Hepatocyte (in vitro differentiated cells): ENCODE results near the gene EXOC2. TPM values are rescaled to one million over a fixed set of nuclear protein-coding genes. Genes with fewer than 3 reads are reported as not detected.
"Not testable (repeated sequence)": the region's sequence is repeated elsewhere in the genome, so short reads cannot be mapped to it uniquely, and the experiment has no call there.

ENCODE experiments used
- DNase-seq: peaks from one replicate; pipeline ENCODE4 v3.0.0-alpha.2; 2016; ENCODE audit warnings: low spot score
- H2AFZ ChIP-seq: fragments of 200-600 bp; sonication (generic); 2 replicates; pipeline ENCODE4 v1.6.0; 2016; ENCODE audit warnings: antibody characterized with exemption, mild to moderate bottlenecking
- H3K27ac ChIP-seq: fragments of 200-600 bp; sonication (generic); 2 replicates; pipeline ENCODE4 v1.5.1; 2016; ENCODE audit warnings: mild to moderate bottlenecking
- H3K27me3 ChIP-seq: fragments of 200-600 bp; sonication (generic); 2 replicates; pipeline ENCODE4 v1.6.1; 2016
- H3K36me3 ChIP-seq: fragments of 200-600 bp; sonication (generic); replicated peaks from 2 replicates; pipeline ENCODE4 v1.5.1; 2016; ENCODE audit warnings: low read depth; ENCODE audit not compliant: insufficient read depth
- H3K4me1 ChIP-seq: fragments of 200-600 bp; sonication (generic); 2 replicates; pipeline ENCODE4 v1.5.1; 2016; ENCODE audit warnings: mild to moderate bottlenecking, moderate library complexity; ENCODE audit not compliant: insufficient read depth
- H3K4me2 ChIP-seq: fragments of 200-600 bp; sonication (generic); 2 replicates; pipeline ENCODE4 v1.6.0; 2016
- H3K4me3 ChIP-seq: fragments of 200-600 bp; sonication (generic); 2 replicates; pipeline ENCODE4 v1.5.1; 2016; ENCODE audit warnings: mild to moderate bottlenecking
- H3K79me2 ChIP-seq: fragments of 200-600 bp; sonication (generic); 2 replicates; pipeline ENCODE4 v1.6.0; 2017; ENCODE audit warnings: mild to moderate bottlenecking
- H3K9me2 ChIP-seq: fragments of 200-600 bp; sonication (generic); replicated peaks from 2 replicates; pipeline ENCODE4 v1.6.0; 2017; ENCODE audit warnings: mild to moderate bottlenecking; ENCODE audit not compliant: insufficient read depth
- H3K9me3 ChIP-seq: fragments of 200-600 bp; sonication (generic); 2 replicates; pipeline ENCODE4 v1.5.1; 2016; ENCODE audit warnings: low read depth, mild to moderate bottlenecking
- H4K20me1 ChIP-seq: fragments of 200-600 bp; sonication (generic); 2 replicates; pipeline ENCODE4 v1.6.0; 2016; ENCODE audit warnings: mild to moderate bottlenecking; ENCODE audit not compliant: insufficient read depth, poor library complexity, severe bottlenecking
- EZH2 ChIP-seq: fragments of 200-600 bp; sonication (generic); IDR thresholded peaks from 2 replicates; pipeline ENCODE4 v1.6.1; 2016; ENCODE audit warnings: antibody characterized with exemption, mild to moderate bottlenecking, borderline replicate concordance
- EZH2phosphoT487 ChIP-seq: fragments of 200-600 bp; sonication (generic); IDR thresholded peaks from one replicate; pipeline ENCODE4 v1.6.1; 2018; ENCODE audit warnings: antibody characterized with exemption, mild to moderate bottlenecking, low read depth, moderate library complexity; ENCODE audit not compliant: unreplicated experiment, severe bottlenecking
- WGBS: methylation state at CpG from one replicate; pipeline ENCODE4 v1.1.6; 2016; ENCODE audit warnings: low lambda C conversion rate; ENCODE audit errors: missing lambda C conversion rate; 5-methylcytosine and 5-hydroxymethylcytosine counted together
- polyA plus RNA-seq: library from polyadenylated mRNA; unstranded; fragments of >200 nt; fragmentation: Nextera tagmentation; extraction: Ambion mirVana; gene quantifications from 2 replicates; pipeline ENCODE4 v1.2.1, GENCODE V29; 2016
- total RNA-seq: library from RNA; depleted of rRNA; stranded (reverse); fragments of >200 nt; gene quantifications from 2 replicates; pipeline ENCODE4 v1.2.3, GENCODE V29; 2014
- TF ChIP-seq, protein P1 (sequence below): fragments of 200-600 bp; sonication (generic); IDR thresholded peaks from 2 replicates; pipeline ENCODE4 v1.5.1; 2016; ENCODE audit warnings: antibody characterized with exemption, mild to moderate bottlenecking; ENCODE audit not compliant: poor library complexity

Gene EXOC2
- total and polyA plus RNA-seq, 2 experiments from 2014 or later, result 15.4 to 27.0 TPM

DNA sequence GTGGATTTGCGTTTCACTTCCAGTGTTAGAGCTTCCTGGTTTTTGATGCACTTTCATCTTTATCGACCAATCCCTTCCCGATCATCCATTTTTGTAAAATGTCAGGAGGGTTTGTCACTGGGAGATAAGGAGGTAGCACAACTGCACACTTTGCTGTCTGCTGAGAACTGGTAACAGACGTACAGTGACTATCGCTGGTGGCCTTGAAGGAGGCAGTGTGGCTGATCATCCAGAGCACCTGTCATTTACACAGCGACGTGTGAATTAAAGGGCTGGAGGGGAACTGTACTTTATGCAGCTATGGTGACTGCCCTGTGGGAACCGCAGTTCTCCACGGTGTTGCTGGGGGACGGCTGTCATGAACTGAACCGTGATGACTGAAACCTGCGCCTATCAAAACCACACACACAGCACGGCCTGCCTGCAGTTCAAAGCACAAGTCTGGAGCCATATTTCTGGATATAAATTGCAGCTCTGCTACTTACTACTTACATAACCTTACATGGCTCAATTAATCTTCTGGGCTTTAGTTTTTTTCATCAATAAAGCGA, 86.0 kb downstream of the EXOC2 start:
- peaks cover 2% of the 10 kb centered on the region for H3K79me2 ChIP-seq
- H3K9me3 ChIP-seq, result no peaks in the 10 kb centered on the region
- no peaks in the 10 kb centered on the region for H3K9me2 ChIP-seq
- no peaks in the 10 kb centered on the region for H3K36me3 ChIP-seq
- H3K27me3 ChIP-seq, result no peaks in the 10 kb centered on the region
- no peak overlapping the region for H3K27ac ChIP-seq
- TF ChIP-seq, protein P1, sequence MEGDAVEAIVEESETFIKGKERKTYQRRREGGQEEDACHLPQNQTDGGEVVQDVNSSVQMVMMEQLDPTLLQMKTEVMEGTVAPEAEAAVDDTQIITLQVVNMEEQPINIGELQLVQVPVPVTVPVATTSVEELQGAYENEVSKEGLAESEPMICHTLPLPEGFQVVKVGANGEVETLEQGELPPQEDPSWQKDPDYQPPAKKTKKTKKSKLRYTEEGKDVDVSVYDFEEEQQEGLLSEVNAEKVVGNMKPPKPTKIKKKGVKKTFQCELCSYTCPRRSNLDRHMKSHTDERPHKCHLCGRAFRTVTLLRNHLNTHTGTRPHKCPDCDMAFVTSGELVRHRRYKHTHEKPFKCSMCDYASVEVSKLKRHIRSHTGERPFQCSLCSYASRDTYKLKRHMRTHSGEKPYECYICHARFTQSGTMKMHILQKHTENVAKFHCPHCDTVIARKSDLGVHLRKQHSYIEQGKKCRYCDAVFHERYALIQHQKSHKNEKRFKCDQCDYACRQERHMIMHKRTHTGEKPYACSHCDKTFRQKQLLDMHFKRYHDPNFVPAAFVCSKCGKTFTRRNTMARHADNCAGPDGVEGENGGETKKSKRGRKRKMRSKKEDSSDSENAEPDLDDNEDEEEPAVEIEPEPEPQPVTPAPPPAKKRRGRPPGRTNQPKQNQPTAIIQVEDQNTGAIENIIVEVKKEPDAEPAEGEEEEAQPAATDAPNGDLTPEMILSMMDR, result no peak
- TF ChIP-seq EZH2phosphoT487, result no peak
- TF ChIP-seq EZH2, result no peak
- no peak for DNase-seq
- H3K4me3 ChIP-seq, result no peak overlapping the region
- no peak overlapping the region for H3K4me2 ChIP-seq
- no peak overlapping the region for H2AFZ ChIP-seq
- WGBS, result 95% methylated on average over 14 of the region's 14 CpGs
- H4K20me1 ChIP-seq, result no peaks in the 10 kb centered on the region
- no peaks in the 10 kb centered on the region for H3K4me1 ChIP-seq

DNA sequence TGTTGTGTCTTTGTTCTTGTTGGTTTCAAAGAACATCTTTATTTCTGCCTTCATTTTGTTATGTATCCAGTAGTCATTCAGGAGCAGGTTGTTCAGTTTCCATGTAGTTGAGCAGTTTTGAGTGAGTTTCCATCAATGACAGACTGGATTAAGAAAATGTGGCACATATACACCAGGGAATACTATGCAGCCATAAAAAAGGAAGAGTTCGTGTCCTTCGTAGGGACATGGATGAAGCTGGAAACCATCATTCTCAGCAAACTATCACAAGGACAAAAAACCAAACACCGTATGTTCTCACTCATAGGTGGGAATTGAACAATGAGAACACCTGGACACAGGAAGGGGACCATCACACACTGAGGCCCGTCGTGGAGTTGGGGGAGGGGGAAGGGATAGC, 87.0 kb downstream of the EXOC2 start:
- WGBS, result 99% methylated on average over 5 of the region's 5 CpGs
- DNase-seq, result not testable (repeated sequence)

DNA sequence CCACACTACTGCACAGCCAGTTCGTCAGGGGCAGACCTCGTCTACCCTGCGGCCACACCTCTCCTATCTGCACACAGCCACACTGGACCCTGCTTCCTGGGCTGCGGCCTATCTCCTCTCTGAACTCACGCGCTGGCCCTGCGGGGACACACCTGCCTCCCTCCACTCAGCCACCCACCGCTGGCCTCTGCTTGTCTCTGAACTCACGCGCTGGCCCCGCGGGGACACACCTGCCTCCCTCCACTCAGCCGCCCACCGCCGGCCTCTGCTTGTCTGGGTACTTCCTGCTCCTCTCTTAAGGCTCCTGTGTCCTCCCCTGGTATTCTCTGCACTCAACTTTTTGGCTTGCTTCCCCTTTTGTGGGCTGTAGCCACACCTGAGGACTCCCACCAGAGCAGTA, 88.4 kb downstream of the EXOC2 start:
- no peak for DNase-seq
- H3K27ac ChIP-seq, result no peak overlapping the region
- H3K4me2 ChIP-seq, result no peak overlapping the region
- peaks cover 2% of the 10 kb centered on the region for H3K79me2 ChIP-seq
- no peaks in the 10 kb centered on the region for H3K9me3 ChIP-seq
- 95% methylated on average over 14 of the region's 15 CpGs for WGBS
- no peaks in the 10 kb centered on the region for H3K4me1 ChIP-seq
- H3K27me3 ChIP-seq, result no peaks in the 10 kb centered on the region
- no peak overlapping the region for H2AFZ ChIP-seq
- H3K36me3 ChIP-seq, result no peaks in the 10 kb centered on the region
- TF ChIP-seq, protein P1, result no peak
- TF ChIP-seq EZH2 (no peak), EZH2phosphoT487 (no peak)
- H4K20me1 ChIP-seq, result no peaks in the 10 kb centered on the region
- no peaks in the 10 kb centered on the region for H3K9me2 ChIP-seq
- no peak overlapping the region for H3K4me3 ChIP-seq

More for the DNA sequence above, 87.0 kb downstream of the EXOC2 start:
- H3K27ac ChIP-seq, H2AFZ ChIP-seq, H3K4me3 ChIP-seq, H4K20me1 ChIP-seq, H3K79me2 ChIP-seq, H3K36me3 ChIP-seq, H3K9me3 ChIP-seq, H3K9me2 ChIP-seq, H3K4me2 ChIP-seq, H3K4me1 ChIP-seq, H3K27me3 ChIP-seq: not testable (repeated sequence)

DNA sequence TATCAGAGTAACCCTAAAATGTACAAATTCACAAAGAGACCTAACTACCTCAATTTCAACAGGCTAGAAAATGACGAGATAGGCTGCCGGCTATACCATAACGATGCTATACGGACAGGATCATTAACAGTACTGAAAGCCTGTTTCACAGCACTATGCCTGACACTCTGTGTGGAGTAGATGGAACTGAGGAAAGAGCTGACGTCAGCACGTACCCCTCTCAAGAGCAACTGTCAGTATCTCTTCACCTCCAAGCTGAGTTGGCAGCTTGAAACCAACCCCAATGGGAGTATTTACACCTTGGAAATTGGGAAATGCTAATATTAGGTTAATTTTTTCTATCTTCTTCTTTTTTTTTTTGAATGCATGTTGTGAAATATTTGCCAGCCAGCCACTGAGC, 89.7 kb downstream of the EXOC2 start:
- no peaks in the 10 kb centered on the region for H3K4me1 ChIP-seq
- H3K27me3 ChIP-seq, result no peaks in the 10 kb centered on the region
- no peak overlapping the region for H3K27ac ChIP-seq
- H3K79me2 ChIP-seq, result peaks cover 2% of the 10 kb centered on the region
- H3K4me3 ChIP-seq, result no peak overlapping the region
- H2AFZ ChIP-seq, result no peak overlapping the region
- no peaks in the 10 kb centered on the region for H3K36me3 ChIP-seq
- H3K9me2 ChIP-seq, result no peaks in the 10 kb centered on the region
- no peak for DNase-seq
- no peak overlapping the region for H3K4me2 ChIP-seq
- H3K9me3 ChIP-seq, result no peaks in the 10 kb centered on the region
- H4K20me1 ChIP-seq, result no peaks in the 10 kb centered on the region
- TF ChIP-seq, protein P1, result no peak
- no peak for TF ChIP-seq EZH2phosphoT487
- no peak for TF ChIP-seq EZH2
- 93% methylated on average over 6 of the region's 6 CpGs for WGBS
